Caki2 (cell line): Measurements from ENCODE around the gene PCGF5. TPM values are rescaled to one million over a fixed set of nuclear protein-coding genes. Genes with fewer than 3 reads are reported as not detected.
"Not testable (repeated sequence)": the region's sequence is repeated elsewhere in the genome, so short reads cannot be mapped to it uniquely, and the experiment has no call there.

ENCODE experiments used
- DNase-seq: peaks from one replicate; pipeline ENCODE4 v3.0.0-alpha.2; 2015; ENCODE audit warnings: low read depth
- in situ Hi-C: cut with HindIII; loops from 2 replicates; pipeline ENCODE4 v1.10.0; 2016; ENCODE audit warnings: low sequenced_read_pairs, low pct_unique_long_range_greater_than_20kb, mixed read lengths
- total RNA-seq: library from RNA; depleted of rRNA; stranded (reverse); fragments of >200 nt; shearing (Covaris generic); gene quantifications from 2 replicates; pipeline ENCODE4 v1.2.3, GENCODE V29; 2014; ENCODE audit warnings: low replicate concordance; rRNA removed

The PCGF5 gene
- total RNA-seq, 1 experiment from 2014 or later = 36.7 TPM

- no peak for DNase-seq
- in situ Hi-C loops = no loop called here
Measured at GRCh38 chr10:91309711-91310110, 89.2 kb downstream of the PCGF5 start.

- in situ Hi-C loops = no loop called here
- DNase-seq = no peak
Measured at GRCh38 chr10:91311601-91312381, 91.3 kb downstream of the PCGF5 start.

GRCh38 chr10:91312382-91312733 lies 91.9 kb downstream of the PCGF5 start:
- DNase-seq = no peak
- in situ Hi-C loops = no loop called here

GRCh38 chr10:91313796-91314485 lies 93.5 kb downstream of the PCGF5 start:
- no peak for DNase-seq
- in situ Hi-C loops = no loop called here

GRCh38 chr10:91316486-91316885 lies 96.0 kb downstream of the PCGF5 start:
- in situ Hi-C loops = no loop called here
- DNase-seq = no peak

- in situ Hi-C loops = no loop called here
- DNase-seq = no peak
Measured at GRCh38 chr10:91317541-91317940, 97.1 kb downstream of the PCGF5 start.

GRCh38 chr10:91319336-91319735 lies 98.9 kb downstream of the PCGF5 start:
- no peak for DNase-seq
- in situ Hi-C loops = no loop called here

- in situ Hi-C loops, DNase-seq: not testable (repeated sequence)
Measured at GRCh38 chr10:91323293-91323905, 102.9 kb downstream of the PCGF5 start.

- DNase-seq = no peak
- in situ Hi-C loops = no loop called here
Measured at GRCh38 chr10:91328320-91328984, 108.0 kb downstream of the PCGF5 start.

Other genes with a start within 250 kb of the PCGF5 start
- gene HECTD2, start 189.7 kb downstream of the PCGF5 start, total RNA-seq = 0.71 and 4.4 TPM in 2 replicates